ENCODE data around the gene COL4A2. TPM values are rescaled to one million over a fixed set of nuclear protein-coding genes. Genes with fewer than 3 reads are reported as not detected.
A peak's percentile ranks its signal among the peaks of the same experiment; 100 is the strongest.

The COL4A2 gene
- polyA plus RNA-seq, 1 donor (not counting 4 experiments of a cell fraction or from before 2014, with no cell fraction given), result 30.7 TPM

DNA sequence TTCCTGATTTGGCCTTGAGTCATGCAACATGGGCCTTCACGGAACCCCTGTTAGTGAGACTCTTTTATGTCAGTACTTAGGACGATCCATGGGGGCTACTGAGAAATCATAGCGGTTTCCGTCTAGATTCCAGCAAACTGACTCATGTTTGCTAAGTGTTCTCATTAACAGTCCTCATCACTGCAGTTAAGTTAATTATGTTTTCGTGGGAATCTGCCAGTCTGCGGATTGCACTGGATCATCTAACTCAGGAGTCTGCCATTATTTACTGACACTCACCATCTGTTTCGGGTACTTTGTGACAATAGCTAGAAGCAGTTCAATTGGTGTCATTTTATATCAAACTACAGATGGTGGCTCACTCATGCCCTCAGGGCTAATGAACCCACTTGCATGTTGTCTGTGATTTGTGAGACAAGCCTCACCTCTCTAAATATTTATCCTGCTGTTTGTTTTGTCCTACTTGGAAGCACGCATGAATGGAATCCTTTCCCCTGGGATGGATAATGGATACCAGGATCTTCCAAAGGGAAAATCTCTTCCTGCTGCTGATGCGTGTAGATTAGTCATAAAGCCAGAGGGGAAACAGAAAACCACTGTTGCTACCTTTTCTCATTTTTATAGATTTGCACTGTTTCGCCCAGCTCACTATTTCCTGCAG is 192.7 kb downstream of the COL4A2 start:
- no peak overlapping the region for H3K4me2 ChIP-seq (ENCODE audit: control insufficient read depth, extremely low read depth, insufficient read depth, low read depth, low read length)
- no peak overlapping the region for H3K27ac ChIP-seq (ENCODE audit: control insufficient read depth, insufficient read depth, low read length)
- no peak overlapping the region for H3K9ac ChIP-seq (ENCODE audit: control insufficient read depth, extremely low read depth, insufficient read depth, low read length)
- FAIRE-seq, result peak; percentile 13
- no peaks in the 10 kb centered on the region for H3K27me3 ChIP-seq (ENCODE audit: control insufficient read depth, extremely low read depth, insufficient read depth, low read length)
- H3K4me1 ChIP-seq (ENCODE audit: control insufficient read depth, extremely low read depth, insufficient read depth, low read length), result peaks cover 8% of the 10 kb centered on the region
- H3K4me3 ChIP-seq (ENCODE audit: control insufficient read depth in 2 of 3, extremely low read depth in 1 of 3, insufficient read depth in 2 of 3, low read depth in 1 of 3, low read length in 3 of 3), result no peak overlapping the region
- no peaks in the 10 kb centered on the region for H3K79me2 ChIP-seq (ENCODE audit: control insufficient read depth, insufficient read depth, low read length)
- no peaks in the 10 kb centered on the region for H3K9me3 ChIP-seq (ENCODE audit: control insufficient read depth, low read depth, low read length)
- dilution Hi-C loops (cut with MboI; ENCODE audit: extremely low pct_ligation_motif_present, low sequenced_read_pairs), result no loop called here
- H4K20me1 ChIP-seq (ENCODE audit: control insufficient read depth, extremely low read depth, insufficient read depth, low read length), result no peaks in the 10 kb centered on the region
- DNase-seq (ENCODE audit: low read depth, low spot score), result no peak
- H3K36me3 ChIP-seq (ENCODE audit: control insufficient read depth in 2 of 2, extremely low read depth in 1 of 2, insufficient read depth in 2 of 2, low read length in 2 of 2), result peaks cover 15 to 52% of the 10 kb centered on the region in 2 experiments
- H3K9me1 ChIP-seq (ENCODE audit: control insufficient read depth, extremely low read depth, insufficient read depth, low read length), result no peaks in the 10 kb centered on the region
- H2AFZ ChIP-seq (ENCODE audit: control insufficient read depth, low read length), result no peak overlapping the region
- TF ChIP-seq EZH2 (IDR thresholded peaks at IDR 0.05; ENCODE audit: low read length) (no peak), CTCF (optimal IDR thresholded peaks at IDR 0.05 in 1 of 3, IDR thresholded peaks at IDR 0.05 in 1 of 3, conservative IDR thresholded peaks at IDR 0.05 in 1 of 3; ENCODE audit: extremely low read depth in 1 of 3, insufficient read depth in 2 of 3, low read length in 3 of 3) (no peak)

GRCh38 chr13:110500341-110500740 is 193.3 kb downstream of the COL4A2 start:
- no peak overlapping the region for H3K4me2 ChIP-seq (ENCODE audit: control insufficient read depth, extremely low read depth, insufficient read depth, low read depth, low read length)

More at GRCh38 chr13:110500341-110500740, 193.3 kb downstream of the COL4A2 start:
- H2AFZ ChIP-seq (ENCODE audit: control insufficient read depth, low read length), result no peak overlapping the region
- dilution Hi-C loops (cut with MboI; ENCODE audit: extremely low pct_ligation_motif_present, low sequenced_read_pairs), result no loop called here
- no peaks in the 10 kb centered on the region for H4K20me1 ChIP-seq (ENCODE audit: control insufficient read depth, extremely low read depth, insufficient read depth, low read length)
- H3K4me3 ChIP-seq (ENCODE audit: control insufficient read depth in 2 of 3, extremely low read depth in 1 of 3, insufficient read depth in 2 of 3, low read depth in 1 of 3, low read length in 3 of 3), result no peak overlapping the region
- H3K27me3 ChIP-seq (ENCODE audit: control insufficient read depth, extremely low read depth, insufficient read depth, low read length), result no peaks in the 10 kb centered on the region
- FAIRE-seq, result no peak
- no peak for TF ChIP-seq CTCF (optimal IDR thresholded peaks at IDR 0.05 in 1 of 3, IDR thresholded peaks at IDR 0.05 in 1 of 3, conservative IDR thresholded peaks at IDR 0.05 in 1 of 3; ENCODE audit: extremely low read depth in 1 of 3, insufficient read depth in 2 of 3, low read length in 3 of 3)
- H3K9ac ChIP-seq (ENCODE audit: control insufficient read depth, extremely low read depth, insufficient read depth, low read length), result no peak overlapping the region
- peaks cover 13 to 49% of the 10 kb centered on the region in 2 experiments for H3K36me3 ChIP-seq (ENCODE audit: control insufficient read depth in 2 of 2, extremely low read depth in 1 of 2, insufficient read depth in 2 of 2, low read length in 2 of 2)
- H3K9me3 ChIP-seq (ENCODE audit: control insufficient read depth, low read depth, low read length), result no peaks in the 10 kb centered on the region
- no peak overlapping the region for H3K27ac ChIP-seq (ENCODE audit: control insufficient read depth, insufficient read depth, low read length)
- DNase-seq (ENCODE audit: low read depth, low spot score), result no peak
- no peaks in the 10 kb centered on the region for H3K79me2 ChIP-seq (ENCODE audit: control insufficient read depth, insufficient read depth, low read length)
- H3K4me1 ChIP-seq (ENCODE audit: control insufficient read depth, extremely low read depth, insufficient read depth, low read length), result peaks cover 8% of the 10 kb centered on the region
- H3K9me1 ChIP-seq (ENCODE audit: control insufficient read depth, extremely low read depth, insufficient read depth, low read length), result no peaks in the 10 kb centered on the region

All from keratinocyte (primary cell).